ENCODE measurements around the gene ARID3C.
"Not testable (repeated sequence)": the region's sequence is repeated elsewhere in the genome, so short reads cannot be mapped to it uniquely, and the experiment has no call there.

ARID3C gene

GRCh38 chr9:34642679-34643078 lies 13.8 kb upstream of the ARID3C start:
- H3K27me3 ChIP-seq (ENCODE audit: control insufficient read depth in 2 of 2, insufficient read depth in 2 of 2, low read length in 2 of 2) = no peaks in the 10 kb centered on the region
- no peaks in the 10 kb centered on the region for H3K36me3 ChIP-seq (ENCODE audit: control insufficient read depth in 2 of 2, insufficient read depth in 2 of 2, low read length in 2 of 2)
- H3K4me1 ChIP-seq (ENCODE audit: control insufficient read depth in 2 of 2, insufficient read depth in 2 of 2, low read length in 2 of 2) = peaks cover 16 to 24% of the 10 kb centered on the region in 2 donors
- H3K9me3 ChIP-seq (ENCODE audit: control insufficient read depth in 2 of 2, low read length in 2 of 2) = no peaks in the 10 kb centered on the region
- H3K9ac ChIP-seq (ENCODE audit: low read depth in 1 of 2, low read length in 2 of 2) = no peak overlapping the region
- H3K27ac ChIP-seq (ENCODE audit: low read depth in 2 of 2, low read length in 2 of 2) = no peak overlapping the region
- H3K4me3 ChIP-seq (ENCODE audit: low read length in 2 of 2) = no peak overlapping the region

GRCh38 chr9:34639322-34639721 lies 10.5 kb upstream of the ARID3C start:
- H3K36me3 ChIP-seq (ENCODE audit: control insufficient read depth in 2 of 2, insufficient read depth in 2 of 2, low read length in 2 of 2); H3K27me3 ChIP-seq (ENCODE audit: control insufficient read depth in 2 of 2, insufficient read depth in 2 of 2, low read length in 2 of 2); H3K27ac ChIP-seq (ENCODE audit: low read depth in 2 of 2, low read length in 2 of 2); H3K4me3 ChIP-seq (ENCODE audit: low read length in 2 of 2); H3K9me3 ChIP-seq (ENCODE audit: control insufficient read depth in 2 of 2, low read length in 2 of 2); H3K9ac ChIP-seq (ENCODE audit: low read depth in 1 of 2, low read length in 2 of 2): not testable (repeated sequence)
- peaks cover 15 to 16% of the 10 kb centered on the region in 2 donors for H3K4me1 ChIP-seq (ENCODE audit: control insufficient read depth in 2 of 2, insufficient read depth in 2 of 2, low read length in 2 of 2)

GRCh38 chr9:34638138-34638445 lies 9.2 kb upstream of the ARID3C start:
- Histone ChIP-seq H3K9ac (ENCODE audit: low read depth in 1 of 2, low read length in 2 of 2) (peak overlapping the region; percentile 80 to 92), H3K4me1 (ENCODE audit: control insufficient read depth in 2 of 2, insufficient read depth in 2 of 2, low read length in 2 of 2) (peaks cover 15 to 16% of the 10 kb centered on the region in 2 donors), H3K36me3 (ENCODE audit: control insufficient read depth in 2 of 2, insufficient read depth in 2 of 2, low read length in 2 of 2) (peaks cover 0 to 9% of the 10 kb centered on the region in 2 donors), H3K27ac (ENCODE audit: low read depth in 2 of 2, low read length in 2 of 2) (peak overlapping the region; percentile 79 to 84), H3K4me3 (ENCODE audit: low read length in 2 of 2) (peak overlapping the region; percentile 90 to 92), H3K27me3 (ENCODE audit: control insufficient read depth in 2 of 2, insufficient read depth in 2 of 2, low read length in 2 of 2) (no peaks in the 10 kb centered on the region), H3K9me3 (ENCODE audit: control insufficient read depth in 2 of 2, low read length in 2 of 2) (no peaks in the 10 kb centered on the region)

GRCh38 chr9:34637356-34638137 lies 8.7 kb upstream of the ARID3C start, which contains the start of gene SIGMAR1:
Gene SIGMAR1, minus strand, starts transcription at chr9:34637787. Its CDS starts 90 bp downstream, at chr9:34637697.
- Histone ChIP-seq H3K27me3 (ENCODE audit: control insufficient read depth in 2 of 2, insufficient read depth in 2 of 2, low read length in 2 of 2) (no peaks in the 10 kb centered on the region), H3K36me3 (ENCODE audit: control insufficient read depth in 2 of 2, insufficient read depth in 2 of 2, low read length in 2 of 2) (peaks cover 0 to 9% of the 10 kb centered on the region in 2 donors), H3K27ac (ENCODE audit: low read depth in 2 of 2, low read length in 2 of 2) (peak within 1 kb of the TSS; percentile 79 to 84), H3K4me3 (ENCODE audit: low read length in 2 of 2) (peak within 1 kb of the TSS; percentile 90 to 92), H3K9ac (ENCODE audit: low read depth in 1 of 2, low read length in 2 of 2) (peak within 1 kb of the TSS; percentile 80 to 92), H3K9me3 (ENCODE audit: control insufficient read depth in 2 of 2, low read length in 2 of 2) (no peaks in the 10 kb centered on the region), H3K4me1 (ENCODE audit: control insufficient read depth in 2 of 2, insufficient read depth in 2 of 2, low read length in 2 of 2) (peaks cover 15 to 16% of the 10 kb centered on the region in 2 donors)

GRCh38 chr9:34636791-34637355 lies 8.0 kb upstream of the ARID3C start:
- Histone ChIP-seq H3K27ac (ENCODE audit: low read depth in 2 of 2, low read length in 2 of 2) (peak overlapping the region; percentile 79 to 84), H3K4me1 (ENCODE audit: control insufficient read depth in 2 of 2, insufficient read depth in 2 of 2, low read length in 2 of 2) (peaks cover 15 to 16% of the 10 kb centered on the region in 2 donors), H3K27me3 (ENCODE audit: control insufficient read depth in 2 of 2, insufficient read depth in 2 of 2, low read length in 2 of 2) (no peaks in the 10 kb centered on the region), H3K4me3 (ENCODE audit: low read length in 2 of 2) (peak overlapping the region; percentile 90 to 92), H3K36me3 (ENCODE audit: control insufficient read depth in 2 of 2, insufficient read depth in 2 of 2, low read length in 2 of 2) (peaks cover 0 to 9% of the 10 kb centered on the region in 2 donors), H3K9ac (ENCODE audit: low read depth in 1 of 2, low read length in 2 of 2) (peak overlapping the region; percentile 80 to 92), H3K9me3 (ENCODE audit: control insufficient read depth in 2 of 2, low read length in 2 of 2) (no peaks in the 10 kb centered on the region)

- H3K9ac ChIP-seq (ENCODE audit: low read depth in 1 of 2, low read length in 2 of 2) = no peak overlapping the region
- H3K9me3 ChIP-seq (ENCODE audit: control insufficient read depth in 2 of 2, low read length in 2 of 2) = no peaks in the 10 kb centered on the region
- no peak overlapping the region for H3K27ac ChIP-seq (ENCODE audit: low read depth in 2 of 2, low read length in 2 of 2)
- peaks cover 0 to 9% of the 10 kb centered on the region in 2 donors for H3K36me3 ChIP-seq (ENCODE audit: control insufficient read depth in 2 of 2, insufficient read depth in 2 of 2, low read length in 2 of 2)
- no peak overlapping the region for H3K4me3 ChIP-seq (ENCODE audit: low read length in 2 of 2)
- H3K4me1 ChIP-seq (ENCODE audit: control insufficient read depth in 2 of 2, insufficient read depth in 2 of 2, low read length in 2 of 2) = peaks cover 15 to 16% of the 10 kb centered on the region in 2 donors
- H3K27me3 ChIP-seq (ENCODE audit: control insufficient read depth in 2 of 2, insufficient read depth in 2 of 2, low read length in 2 of 2) = peaks cover 0 to under 1% of the 10 kb centered on the region in 2 donors
Observed at GRCh38 chr9:34635556-34635955, 6.7 kb upstream of the ARID3C start.

GRCh38 chr9:34634551-34635248 lies 5.8 kb upstream of the ARID3C start:
- Histone ChIP-seq H3K9ac (ENCODE audit: low read depth in 1 of 2, low read length in 2 of 2) (no peak overlapping the region), H3K36me3 (ENCODE audit: control insufficient read depth in 2 of 2, insufficient read depth in 2 of 2, low read length in 2 of 2) (peaks cover 0 to 9% of the 10 kb centered on the region in 2 donors), H3K4me1 (ENCODE audit: control insufficient read depth in 2 of 2, insufficient read depth in 2 of 2, low read length in 2 of 2) (peaks cover 21% of the 10 kb centered on the region in 2 donors), H3K4me3 (ENCODE audit: low read length in 2 of 2) (no peak overlapping the region), H3K9me3 (ENCODE audit: control insufficient read depth in 2 of 2, low read length in 2 of 2) (no peaks in the 10 kb centered on the region), H3K27ac (ENCODE audit: low read depth in 2 of 2, low read length in 2 of 2) (no peak overlapping the region), H3K27me3 (ENCODE audit: control insufficient read depth in 2 of 2, insufficient read depth in 2 of 2, low read length in 2 of 2) (peaks cover 0 to 6% of the 10 kb centered on the region in 2 donors)

GRCh38 chr9:34633851-34634550 lies 5.1 kb upstream of the ARID3C start:
- no peaks in the 10 kb centered on the region for H3K9me3 ChIP-seq (ENCODE audit: control insufficient read depth in 2 of 2, low read length in 2 of 2)
- no peak overlapping the region for H3K4me3 ChIP-seq (ENCODE audit: low read length in 2 of 2)
- H3K27me3 ChIP-seq (ENCODE audit: control insufficient read depth in 2 of 2, insufficient read depth in 2 of 2, low read length in 2 of 2) = peaks cover 5 to 11% of the 10 kb centered on the region in 2 donors
- peaks cover 21% of the 10 kb centered on the region in 2 donors for H3K4me1 ChIP-seq (ENCODE audit: control insufficient read depth in 2 of 2, insufficient read depth in 2 of 2, low read length in 2 of 2)
- no peak overlapping the region for H3K9ac ChIP-seq (ENCODE audit: low read depth in 1 of 2, low read length in 2 of 2)
- H3K36me3 ChIP-seq (ENCODE audit: control insufficient read depth in 2 of 2, insufficient read depth in 2 of 2, low read length in 2 of 2) = peaks cover 0 to 9% of the 10 kb centered on the region in 2 donors
- H3K27ac ChIP-seq (ENCODE audit: low read depth in 2 of 2, low read length in 2 of 2) = no peak overlapping the region

GRCh38 chr9:34633166-34633565 lies 4.3 kb upstream of the ARID3C start:
- Histone ChIP-seq H3K27ac (ENCODE audit: low read depth in 2 of 2, low read length in 2 of 2) (no peak overlapping the region), H3K4me1 (ENCODE audit: control insufficient read depth in 2 of 2, insufficient read depth in 2 of 2, low read length in 2 of 2) (peaks cover 21 to 22% of the 10 kb centered on the region in 2 donors), H3K36me3 (ENCODE audit: control insufficient read depth in 2 of 2, insufficient read depth in 2 of 2, low read length in 2 of 2) (peaks cover 0 to 9% of the 10 kb centered on the region in 2 donors), H3K27me3 (ENCODE audit: control insufficient read depth in 2 of 2, insufficient read depth in 2 of 2, low read length in 2 of 2) (peaks cover 10 to 17% of the 10 kb centered on the region in 2 donors), H3K4me3 (ENCODE audit: low read length in 2 of 2) (no peak overlapping the region), H3K9ac (ENCODE audit: low read depth in 1 of 2, low read length in 2 of 2) (no peak overlapping the region), H3K9me3 (ENCODE audit: control insufficient read depth in 2 of 2, low read length in 2 of 2) (no peaks in the 10 kb centered on the region)
